Activated CD4-positive, alpha-beta T cell treated with anti-CD3 and anti-CD28 coated beads for 1 hour (primary cell): Measurements from ENCODE around the gene TRAF3.
A peak's percentile ranks its signal among the peaks of the same experiment; 100 is the strongest.

ENCODE experiments used
- DNase-seq: peaks from one replicate; pipeline ENCODE4 v3.0.0-alpha.2; 2020

The TRAF3 gene, protein sequence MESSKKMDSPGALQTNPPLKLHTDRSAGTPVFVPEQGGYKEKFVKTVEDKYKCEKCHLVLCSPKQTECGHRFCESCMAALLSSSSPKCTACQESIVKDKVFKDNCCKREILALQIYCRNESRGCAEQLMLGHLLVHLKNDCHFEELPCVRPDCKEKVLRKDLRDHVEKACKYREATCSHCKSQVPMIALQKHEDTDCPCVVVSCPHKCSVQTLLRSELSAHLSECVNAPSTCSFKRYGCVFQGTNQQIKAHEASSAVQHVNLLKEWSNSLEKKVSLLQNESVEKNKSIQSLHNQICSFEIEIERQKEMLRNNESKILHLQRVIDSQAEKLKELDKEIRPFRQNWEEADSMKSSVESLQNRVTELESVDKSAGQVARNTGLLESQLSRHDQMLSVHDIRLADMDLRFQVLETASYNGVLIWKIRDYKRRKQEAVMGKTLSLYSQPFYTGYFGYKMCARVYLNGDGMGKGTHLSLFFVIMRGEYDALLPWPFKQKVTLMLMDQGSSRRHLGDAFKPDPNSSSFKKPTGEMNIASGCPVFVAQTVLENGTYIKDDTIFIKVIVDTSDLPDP

DNA sequence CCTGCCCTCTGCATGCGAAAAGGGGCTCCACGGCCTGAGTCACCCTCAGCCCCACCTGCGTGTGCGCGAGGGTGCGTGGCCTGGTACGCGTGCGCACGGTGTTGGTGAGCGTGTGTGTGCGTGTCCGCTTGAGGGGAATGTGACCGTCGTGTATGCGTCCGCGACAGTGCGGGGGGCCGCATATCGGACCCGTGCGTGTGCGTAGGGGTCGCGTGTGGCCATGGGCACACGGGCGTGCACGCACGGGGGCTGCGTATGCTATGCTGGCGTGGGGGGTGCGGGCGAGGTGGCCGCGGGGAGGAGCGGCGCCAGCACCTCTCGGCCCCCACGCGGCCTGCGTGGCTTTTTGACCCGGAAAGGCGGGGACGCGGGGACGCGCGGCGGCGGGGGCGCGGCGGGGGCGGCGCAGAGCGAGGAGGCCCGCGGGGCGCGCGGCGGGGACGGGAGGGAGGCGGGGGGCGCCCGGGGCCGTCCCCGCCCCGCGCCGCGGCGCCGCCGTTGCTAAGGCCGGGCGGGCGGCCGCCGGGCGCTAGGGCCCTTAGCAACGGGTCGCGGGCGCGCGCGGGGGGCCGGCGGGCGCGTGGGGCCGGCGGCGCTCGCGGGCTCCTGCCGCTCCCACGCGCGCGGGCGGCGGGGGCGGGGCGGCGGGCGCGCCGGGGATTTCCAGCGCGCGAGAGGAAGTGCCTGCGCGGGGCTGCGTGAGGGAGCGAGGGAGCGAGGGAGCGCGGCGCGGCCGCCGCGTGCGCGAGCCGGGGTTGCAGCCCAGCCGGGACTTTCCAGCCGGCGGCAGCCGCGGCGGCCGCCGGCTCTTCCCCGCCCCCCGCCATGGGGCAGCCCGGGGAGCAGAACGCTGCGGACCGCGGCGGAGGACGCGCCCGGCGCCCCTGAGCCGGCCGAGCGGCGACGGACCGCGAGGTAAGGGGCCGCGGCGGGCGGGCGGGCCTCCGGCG, at the start of gene TRAF3:
TSS of gene TRAF3 (plus strand) at position 689 of the 950 bp plus-strand sequence. CDS start 92,753 bp downstream, outside the sequence.
- peak; percentile 84 for DNase-seq

DNA sequence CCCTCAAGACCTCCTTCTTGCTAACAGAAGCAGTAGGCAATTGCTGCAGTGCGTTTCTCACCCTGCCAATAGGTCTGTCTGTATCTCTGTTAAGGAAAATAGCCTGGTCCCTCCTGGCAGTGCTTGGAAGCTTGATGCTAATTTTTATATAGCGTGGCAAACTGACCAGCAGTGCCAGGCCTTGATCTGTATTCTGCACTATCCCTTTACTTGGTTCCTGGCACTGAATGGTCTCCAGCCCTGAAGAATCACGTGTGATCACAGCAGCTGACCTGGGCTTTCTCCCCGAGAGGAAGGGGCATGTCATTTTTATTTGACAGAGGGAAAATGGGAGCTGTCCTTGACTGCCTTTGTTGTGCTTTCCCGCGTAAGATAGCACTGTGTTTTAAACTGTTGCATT, 48.7 kb upstream of the TRAF3 start:
- DNase-seq: no peak

DNA sequence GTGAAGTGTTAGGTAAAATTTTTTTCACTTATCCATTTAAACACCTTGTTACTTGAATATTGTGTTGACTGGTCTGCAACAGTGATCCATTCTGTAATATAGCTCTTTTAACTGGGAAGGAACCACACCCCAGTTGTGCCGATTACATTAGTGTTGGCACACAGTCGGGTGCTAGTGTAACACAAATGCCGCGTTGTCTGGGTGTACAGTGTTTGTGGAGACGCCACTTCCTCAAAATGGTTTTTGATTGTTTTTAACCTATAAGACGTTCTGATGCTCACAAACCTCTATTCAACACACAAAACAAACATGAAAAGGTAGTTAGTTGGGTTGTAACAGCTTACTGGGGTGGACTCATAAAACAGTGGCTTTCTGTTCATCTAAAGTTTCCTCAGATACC, 48.0 kb upstream of the TRAF3 start:
- no peak for DNase-seq

DNA sequence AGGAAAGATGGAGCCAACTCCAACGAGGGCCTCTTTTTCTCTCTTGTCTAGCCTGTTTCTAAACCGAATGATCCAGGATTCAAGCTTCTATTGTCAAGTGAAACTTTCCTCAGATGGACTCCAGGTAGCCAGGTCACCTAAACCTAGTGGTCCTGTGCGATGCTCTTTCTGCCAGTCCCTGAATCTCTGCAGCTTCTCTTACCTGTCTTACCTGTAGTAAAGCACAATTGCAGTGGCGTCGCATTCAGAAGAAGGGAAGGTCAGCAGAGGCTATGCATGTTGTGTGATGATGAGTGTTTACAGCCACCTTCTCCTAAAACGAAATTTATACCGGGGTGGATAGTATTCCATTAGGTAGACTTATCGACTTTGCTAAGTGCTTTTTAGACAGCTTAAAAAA, 47.4 kb upstream of the TRAF3 start:
- DNase-seq: no peak

DNA sequence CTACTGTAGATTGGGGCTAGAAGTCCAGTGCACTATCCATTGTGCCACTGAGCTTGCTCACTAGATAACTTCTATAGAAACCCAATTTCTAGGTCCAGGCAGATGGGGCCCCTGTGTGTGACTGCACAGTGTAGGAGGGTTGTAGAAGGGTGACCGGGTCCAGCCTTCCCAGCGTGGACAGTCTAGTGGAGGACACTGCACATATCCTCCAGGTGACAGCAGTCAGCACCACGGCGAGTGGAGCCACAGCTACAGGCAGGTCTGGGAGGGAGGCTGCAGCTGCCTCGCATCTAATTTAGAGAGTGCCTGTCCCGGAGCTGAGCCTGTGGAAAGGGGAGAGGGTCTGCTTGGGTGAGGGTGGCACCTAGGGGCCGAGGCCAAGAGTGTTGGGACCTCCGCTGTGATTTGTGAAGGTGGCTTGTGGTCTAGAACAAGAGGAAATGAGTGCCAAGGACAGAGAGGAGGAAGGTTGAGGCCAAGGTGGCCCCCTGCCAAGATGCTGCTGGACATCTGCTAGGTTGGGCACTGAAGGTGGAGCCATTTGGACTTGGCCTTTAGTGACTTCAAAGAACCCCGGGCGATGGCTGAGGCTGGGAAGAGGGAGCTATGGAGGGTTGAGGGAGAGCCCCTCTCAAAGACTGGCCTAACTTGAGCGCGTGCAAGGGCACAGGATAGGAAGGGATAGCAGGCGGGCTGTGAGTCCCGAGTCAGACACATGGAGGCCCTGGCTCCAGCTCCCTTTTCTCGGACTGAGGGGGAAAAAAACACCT, 46.0 kb upstream of the TRAF3 start:
- DNase-seq: no peak

DNA sequence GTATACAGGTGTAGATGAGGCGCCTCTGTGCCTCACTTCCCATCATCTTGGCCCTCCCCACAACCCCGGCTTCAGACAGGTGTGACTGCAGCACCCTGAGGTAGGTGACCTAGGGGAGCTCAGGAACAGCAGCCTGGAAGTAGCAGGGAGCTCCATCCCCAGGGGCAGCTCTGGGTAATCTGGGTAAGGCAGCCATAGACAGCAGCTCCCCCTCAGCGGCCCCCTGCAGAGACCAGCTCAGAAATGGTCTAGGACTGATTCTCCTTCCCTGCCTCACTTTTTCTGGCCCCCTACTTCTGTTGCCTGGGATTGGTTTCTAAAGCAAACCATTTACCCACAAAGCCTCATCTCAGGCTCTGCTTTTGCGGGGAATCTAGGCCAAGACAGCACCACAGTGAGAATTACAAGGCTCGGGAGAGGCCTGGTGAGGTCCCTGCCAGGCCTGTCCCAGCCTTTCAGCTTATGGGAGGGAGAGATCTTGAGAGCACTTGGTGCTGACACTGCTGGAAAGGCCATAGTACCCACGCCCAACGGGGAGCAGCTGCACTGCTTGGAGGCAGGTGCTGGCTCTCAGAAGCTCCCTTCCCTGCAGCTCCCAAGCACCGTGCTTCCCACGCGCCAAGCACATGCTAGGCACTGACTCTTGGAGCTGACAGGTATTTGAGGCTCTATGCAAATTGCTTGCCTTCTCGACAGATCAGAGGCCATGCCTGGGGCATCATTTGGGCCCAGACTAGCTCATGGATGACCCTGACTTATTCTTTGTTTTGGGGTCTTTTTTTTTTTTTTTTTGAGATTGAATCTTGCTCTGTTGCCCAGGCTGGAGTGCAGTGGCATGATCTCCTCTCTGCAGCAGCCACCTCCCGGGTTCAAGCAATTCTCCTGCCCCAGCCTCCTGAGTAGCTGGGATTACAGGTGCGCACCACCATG, 45.1 kb upstream of the TRAF3 start:
- no peak for DNase-seq

DNA sequence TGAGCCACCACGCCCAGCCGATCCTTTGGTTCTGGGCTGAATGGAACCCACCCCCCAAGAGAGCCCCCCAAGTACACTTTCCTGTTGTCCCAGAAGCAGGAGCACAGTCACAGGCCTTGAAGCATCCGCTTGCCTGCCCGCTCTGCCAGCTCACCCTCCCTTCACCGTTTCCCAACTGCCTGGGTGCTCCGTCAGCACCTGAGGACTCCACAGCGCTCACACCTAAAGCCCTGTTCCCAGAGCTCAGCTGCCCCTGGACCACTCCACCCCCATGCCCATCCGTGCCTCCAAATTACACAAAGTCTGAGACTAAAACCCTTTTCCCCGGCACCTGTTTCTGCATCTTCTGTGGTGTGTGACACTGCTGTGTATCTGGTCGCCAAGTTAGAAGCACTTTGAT, 44.3 kb upstream of the TRAF3 start:
- no peak for DNase-seq

DNA sequence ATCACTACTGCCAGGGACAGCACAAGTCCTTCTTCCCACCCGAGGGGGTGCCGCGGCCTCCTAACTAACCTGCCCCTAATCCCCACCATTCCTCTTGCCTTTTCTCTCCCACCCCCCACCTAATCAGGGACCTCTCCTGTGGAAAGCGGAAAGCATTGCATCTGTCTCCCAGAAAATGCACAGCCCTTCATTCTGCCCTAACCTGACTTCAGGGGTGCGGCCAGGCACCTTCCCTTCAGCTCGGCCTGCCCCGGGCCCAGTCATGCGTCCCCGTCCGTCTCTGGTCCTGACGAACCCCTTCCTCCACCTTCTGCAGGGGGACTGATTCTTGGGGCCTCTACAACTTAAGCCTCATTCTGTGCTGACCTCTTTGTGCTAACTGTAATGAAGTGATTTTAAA, 43.9 kb upstream of the TRAF3 start:
- DNase-seq: no peak

DNA sequence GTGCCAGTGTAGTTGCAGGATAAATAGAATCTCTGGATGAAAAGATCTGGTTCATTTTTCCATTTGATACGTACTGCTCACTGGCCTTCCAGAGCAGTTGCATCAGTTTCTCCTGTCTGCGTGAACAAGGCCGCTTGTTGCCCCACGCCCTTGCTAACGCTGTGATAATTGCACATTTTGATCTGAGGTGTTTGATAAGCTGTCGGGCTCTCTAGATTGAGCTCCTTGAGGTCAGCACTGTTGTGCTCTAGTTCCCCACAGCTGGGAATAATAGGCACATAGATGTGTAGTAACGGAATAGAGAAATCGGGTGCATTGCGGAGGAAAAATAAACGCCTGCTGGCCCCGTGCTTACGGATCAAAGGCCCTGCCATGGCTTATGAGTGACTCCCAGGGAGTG, 42.8 kb upstream of the TRAF3 start:
- no peak for DNase-seq

DNA sequence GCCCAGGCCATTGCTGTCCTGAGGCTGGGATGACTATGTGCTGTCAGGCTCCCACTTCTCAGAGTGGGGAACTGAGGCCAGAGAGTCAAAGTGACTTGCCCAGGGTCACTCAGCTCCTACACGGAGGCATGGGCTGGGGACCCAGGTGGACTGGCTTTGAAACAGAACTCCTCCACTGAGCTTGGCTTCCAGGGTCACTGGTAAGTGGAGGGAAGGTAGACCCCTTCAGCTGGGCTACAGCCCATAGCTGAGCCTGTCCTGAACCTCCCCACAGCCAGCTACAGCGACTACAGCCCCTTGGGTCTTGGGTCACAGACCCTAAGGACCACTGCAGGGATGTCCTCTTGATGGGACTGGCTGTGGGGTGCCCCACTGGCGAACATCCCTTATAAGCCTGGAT, 40.3 kb upstream of the TRAF3 start:
- no peak for DNase-seq

DNA sequence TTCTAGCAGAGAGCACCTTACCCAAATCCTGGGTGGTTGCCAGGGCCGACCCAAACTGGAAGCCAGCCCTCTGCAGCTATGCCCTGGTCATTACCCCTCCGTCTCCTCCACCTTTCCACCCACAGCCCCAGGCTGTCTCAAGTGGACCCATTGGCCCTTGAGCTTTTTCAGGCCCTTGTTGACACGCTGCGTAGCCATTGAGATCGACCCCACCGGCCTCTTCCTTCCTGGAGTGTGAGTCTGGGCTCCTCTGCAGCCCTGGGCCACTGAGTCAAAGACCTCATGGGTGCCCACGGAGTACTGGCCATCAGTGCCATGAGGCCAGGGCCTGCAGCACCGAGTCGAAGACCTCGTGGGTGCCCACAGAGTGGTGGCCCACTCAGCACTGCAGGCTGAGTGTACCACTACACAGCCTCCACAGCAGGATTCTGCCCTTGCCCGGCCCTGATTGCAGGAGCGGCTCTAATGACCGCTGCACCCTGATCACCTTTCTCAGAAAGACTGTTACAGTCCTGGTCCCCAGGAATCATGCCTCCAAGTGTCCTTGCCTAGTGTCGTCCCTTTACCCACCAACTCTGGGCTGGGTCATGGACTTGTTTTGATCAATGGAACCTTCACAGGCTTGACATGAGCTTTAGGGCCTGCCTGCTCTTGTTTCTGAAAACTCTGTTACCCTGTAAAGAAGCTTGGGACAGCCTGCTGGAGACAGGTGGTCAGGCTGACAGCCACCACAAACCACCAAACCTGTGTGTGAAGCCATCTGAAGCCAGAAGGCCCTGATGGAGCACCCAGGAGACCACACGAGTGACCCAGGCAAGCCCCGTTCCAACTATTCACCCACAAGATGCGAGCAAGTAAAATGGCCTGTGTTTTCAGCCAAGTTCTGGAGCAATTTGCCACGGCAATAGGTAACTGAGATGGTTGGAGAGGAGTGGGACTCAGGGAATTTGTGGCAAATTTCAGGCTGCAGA, 39.6 kb upstream of the TRAF3 start:
- no peak for DNase-seq

DNA sequence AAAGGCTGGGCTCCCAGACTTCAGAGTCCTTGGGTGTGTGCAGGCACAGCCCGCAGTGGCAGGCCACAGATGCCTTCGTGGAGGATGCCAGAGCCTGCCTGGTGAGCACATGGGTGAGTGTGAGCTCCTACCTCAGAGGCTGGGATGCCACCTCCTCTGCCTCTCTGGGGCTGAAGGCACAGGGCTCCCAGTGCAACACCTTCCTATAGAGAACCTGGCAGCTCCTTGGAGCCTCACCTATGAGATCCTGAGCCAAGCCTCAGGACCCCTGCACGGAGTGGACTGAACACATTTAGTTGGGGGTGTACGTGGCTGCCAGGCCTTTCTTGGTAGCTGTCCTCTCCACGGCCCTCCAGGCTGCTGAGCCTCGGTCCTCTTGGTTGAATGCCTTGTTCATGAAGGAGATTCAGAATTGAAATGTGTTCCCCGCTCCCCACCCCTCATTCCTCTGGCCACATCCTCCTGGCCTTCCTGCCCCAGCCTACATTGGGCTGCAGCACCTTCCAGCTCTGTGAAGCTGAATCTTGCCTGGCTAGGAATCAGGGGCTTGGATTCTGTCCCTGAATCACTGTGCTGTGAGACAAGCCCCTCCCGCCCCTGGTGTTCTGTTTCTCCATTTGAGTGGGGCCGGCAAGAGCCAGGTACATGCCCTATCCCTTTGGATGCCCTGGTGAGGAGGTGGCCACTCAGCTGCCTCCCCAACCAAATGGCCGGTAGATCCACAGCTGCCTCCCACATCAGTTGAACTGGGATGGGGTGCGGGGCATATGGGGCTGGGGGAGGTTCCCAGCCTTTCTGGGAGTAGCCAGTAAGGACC, 38.7 kb upstream of the TRAF3 start:
- no peak for DNase-seq

DNA sequence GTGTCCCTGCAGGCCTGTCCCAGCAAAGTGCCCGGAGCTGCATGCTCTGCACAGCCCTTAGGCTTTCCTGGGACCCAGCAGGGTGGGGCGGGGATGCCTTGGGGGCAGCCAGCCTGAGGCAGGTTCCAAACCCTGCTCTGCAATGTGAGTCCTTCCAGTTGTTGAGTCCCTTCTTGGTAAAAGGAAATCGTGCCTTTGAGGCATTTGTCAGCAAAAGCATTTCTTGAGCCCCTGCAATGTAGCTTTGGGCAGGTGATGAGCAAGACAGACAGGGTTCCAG, 38.1 kb upstream of the TRAF3 start:
- no peak for DNase-seq

DNA sequence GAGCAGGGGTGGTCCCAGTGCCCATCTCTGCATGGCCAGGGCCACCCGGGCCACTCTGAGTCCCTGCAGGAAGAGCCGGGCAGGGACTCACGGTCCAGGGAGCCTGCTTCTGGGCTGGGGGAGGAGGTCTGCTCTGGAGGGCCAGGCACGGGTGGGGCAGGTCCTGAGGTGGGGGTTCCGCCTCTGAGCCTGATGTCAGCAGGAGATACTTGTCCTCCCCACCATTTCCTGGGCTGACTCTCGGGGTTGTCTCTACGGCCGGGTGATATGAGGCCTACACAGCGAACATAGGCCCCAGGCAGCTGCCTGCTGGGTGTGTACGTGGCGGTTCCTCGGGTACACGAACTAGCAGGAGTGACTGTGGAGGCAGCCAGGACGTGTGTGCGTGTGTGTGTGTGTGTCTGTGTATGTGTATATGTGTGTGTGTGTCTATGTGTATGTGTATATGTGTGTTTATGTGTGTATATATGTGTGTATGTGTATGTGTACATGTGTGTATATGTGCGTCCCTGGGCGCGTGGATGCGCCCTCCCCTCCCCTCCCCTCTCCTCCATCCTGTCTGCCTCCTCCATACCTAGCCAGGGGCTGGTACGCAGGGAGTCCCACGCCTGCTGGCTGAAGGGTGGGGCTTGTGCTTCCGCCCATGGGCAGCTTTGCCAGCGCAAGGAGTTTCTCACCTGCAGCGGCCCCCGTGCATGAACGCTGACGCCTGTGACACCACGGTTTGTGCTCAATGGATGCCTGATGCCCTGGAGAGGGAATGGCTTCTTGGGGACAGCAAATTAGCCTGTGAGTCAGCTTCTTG, 30.4 kb upstream of the TRAF3 start:
- DNase-seq: no peak

DNA sequence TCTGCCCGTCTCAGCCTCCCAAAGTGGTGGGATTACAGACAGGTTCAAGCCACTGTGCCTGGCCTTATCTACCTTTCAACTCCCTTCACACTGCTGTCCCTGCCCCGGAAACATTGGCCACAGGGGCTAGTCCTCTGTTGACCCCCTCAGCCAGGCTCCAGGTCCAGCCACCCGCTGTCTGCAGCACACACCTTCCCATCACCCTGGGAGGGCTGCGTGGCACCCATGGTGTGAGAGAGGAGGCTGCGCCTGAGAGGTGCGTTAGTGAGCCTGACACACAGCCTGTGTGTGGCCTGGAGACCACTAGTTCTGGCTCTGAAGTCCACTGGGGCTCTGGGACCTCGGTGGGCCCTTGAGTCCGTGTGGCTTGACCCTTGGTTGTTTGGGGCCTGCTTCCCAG, 28.4 kb upstream of the TRAF3 start:
- DNase-seq: no peak

DNA sequence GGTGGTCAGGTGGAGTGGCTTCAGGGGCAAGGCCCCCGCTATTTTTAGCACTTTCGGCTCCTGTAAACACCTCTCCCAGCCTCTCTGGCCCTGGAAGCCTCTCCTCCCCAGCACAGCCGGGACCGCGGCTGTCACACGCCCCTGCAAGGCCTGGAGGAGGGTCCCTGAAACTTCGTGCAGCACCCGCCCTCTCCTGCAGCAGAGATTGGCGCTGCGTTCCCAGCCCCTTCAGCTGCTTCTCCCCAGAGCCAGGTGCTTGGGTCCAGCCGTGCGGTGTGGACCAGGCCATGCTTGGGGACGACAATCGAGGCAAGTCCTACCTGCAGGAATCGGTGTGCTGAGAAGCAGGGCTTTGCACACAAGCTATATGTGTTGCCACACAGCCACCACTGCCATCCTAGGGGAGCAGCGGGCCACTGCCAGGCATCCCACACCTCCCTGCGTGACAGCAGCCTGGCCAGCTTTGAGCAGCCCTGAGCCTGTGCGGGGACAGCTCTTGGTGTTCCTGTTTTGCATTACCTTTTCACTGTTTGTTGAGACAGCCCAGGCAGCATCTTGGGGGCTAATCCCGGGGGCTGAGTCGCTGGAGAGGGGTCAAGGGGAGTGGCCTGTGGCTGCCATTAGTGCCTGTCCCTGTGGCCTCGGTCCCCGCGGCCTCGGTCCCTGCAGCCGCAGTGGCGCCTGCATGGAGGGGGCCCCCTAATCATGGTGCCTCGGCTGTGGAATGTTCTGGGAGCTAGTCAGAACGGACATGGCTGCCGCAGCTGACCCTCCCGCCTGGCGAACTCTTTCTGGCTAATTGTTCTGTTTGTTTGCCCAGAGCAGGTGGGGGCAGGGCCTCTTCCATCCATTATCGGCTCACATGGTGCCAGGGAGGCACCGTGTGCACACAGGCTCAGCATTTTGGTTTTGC, 27.6 kb upstream of the TRAF3 start:
- no peak for DNase-seq

DNA sequence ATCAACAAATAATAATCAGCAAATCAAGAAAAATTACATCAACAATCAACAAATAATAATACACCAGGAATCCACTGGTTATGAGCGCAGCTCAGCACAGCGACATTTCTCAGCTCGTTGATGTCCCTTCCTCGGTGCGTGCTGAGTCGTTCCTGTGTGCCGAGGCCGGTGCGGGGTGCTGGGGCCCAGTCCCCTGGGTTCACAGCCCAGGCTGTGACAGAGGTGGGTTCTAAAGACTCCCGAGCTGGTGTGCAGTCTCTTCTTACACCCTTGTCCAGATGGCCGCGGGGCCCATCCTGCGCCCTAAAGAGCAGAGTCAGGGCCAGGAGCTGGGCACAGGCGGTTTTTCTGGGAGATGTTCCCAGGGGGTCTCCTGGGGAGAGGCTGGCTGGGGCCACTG, 26.9 kb upstream of the TRAF3 start:
- DNase-seq: no peak

DNA sequence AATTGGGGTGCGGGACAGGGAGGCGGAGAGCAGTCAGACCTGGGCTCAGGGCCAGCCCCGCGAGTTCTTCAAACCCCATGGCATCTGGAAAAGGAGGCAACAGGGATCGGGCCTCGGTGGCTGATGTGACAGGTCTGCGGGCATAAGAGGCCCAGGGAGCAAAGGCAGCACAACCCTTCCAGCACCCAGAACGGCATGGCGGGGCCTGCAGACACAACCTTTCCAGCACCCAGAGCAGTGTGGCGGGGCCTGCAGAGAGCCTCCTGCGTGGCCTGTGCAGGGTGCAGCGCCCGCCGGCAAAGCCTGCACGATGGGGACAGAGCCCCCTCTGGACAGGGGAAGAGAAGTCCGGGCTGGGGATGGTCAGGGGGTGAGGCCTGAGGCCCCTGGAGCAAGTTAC, 26.2 kb upstream of the TRAF3 start:
- DNase-seq: no peak
